ENCODE results near the gene IFNL1.

Gene IFNL1

DNA sequence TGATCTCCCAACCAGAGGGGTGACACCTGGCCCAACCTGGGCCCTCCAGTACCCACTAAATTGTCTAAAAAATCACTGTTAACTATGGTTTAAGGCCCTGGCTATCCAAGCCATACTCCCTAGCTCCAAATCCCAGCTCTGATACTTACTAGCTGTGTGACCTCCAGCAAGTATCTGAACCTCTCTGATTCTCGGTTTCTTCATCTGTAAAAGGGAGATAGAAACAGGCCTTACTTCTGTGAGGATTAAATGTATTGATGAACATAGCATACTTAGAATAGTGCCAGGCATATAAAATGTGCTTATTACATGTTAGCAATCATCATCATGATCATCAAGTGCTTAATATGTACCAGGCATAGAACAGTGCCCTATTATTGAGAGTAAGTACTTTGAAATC lies 19.7 kb downstream of the IFNL1 start (continued):
- TF ChIP-seq, protein P1, sequence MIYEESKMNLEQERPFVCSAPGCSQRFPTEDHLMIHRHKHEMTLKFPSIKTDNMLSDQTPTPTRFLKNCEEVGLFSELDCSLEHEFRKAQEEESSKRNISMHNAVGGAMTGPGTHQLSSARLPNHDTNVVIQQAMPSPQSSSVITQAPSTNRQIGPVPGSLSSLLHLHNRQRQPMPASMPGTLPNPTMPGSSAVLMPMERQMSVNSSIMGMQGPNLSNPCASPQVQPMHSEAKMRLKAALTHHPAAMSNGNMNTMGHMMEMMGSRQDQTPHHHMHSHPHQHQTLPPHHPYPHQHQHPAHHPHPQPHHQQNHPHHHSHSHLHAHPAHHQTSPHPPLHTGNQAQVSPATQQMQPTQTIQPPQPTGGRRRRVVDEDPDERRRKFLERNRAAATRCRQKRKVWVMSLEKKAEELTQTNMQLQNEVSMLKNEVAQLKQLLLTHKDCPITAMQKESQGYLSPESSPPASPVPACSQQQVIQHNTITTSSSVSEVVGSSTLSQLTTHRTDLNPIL (CRISPR knock-in tag; IDR thresholded peaks at IDR 0.05; ENCODE audit: low read depth), result no peak
- no peak for TF ChIP-seq ISL1 (CRISPR knock-in tag; IDR thresholded peaks at IDR 0.05)
- TF ChIP-seq ZNF565 (CRISPR knock-in tag; conservative IDR thresholded peaks at IDR 0.05; ENCODE audit: low read depth), result no peak
- no peak for TF ChIP-seq ZNF70 (CRISPR knock-in tag; IDR thresholded peaks at IDR 0.05)
- TF ChIP-seq BACH2 (CRISPR knock-in tag; IDR thresholded peaks at IDR 0.05; ENCODE audit: borderline replicate concordance), result no peak
- no peak for TF ChIP-seq ESRRG (CRISPR knock-in tag; IDR thresholded peaks at IDR 0.05)

DNA sequence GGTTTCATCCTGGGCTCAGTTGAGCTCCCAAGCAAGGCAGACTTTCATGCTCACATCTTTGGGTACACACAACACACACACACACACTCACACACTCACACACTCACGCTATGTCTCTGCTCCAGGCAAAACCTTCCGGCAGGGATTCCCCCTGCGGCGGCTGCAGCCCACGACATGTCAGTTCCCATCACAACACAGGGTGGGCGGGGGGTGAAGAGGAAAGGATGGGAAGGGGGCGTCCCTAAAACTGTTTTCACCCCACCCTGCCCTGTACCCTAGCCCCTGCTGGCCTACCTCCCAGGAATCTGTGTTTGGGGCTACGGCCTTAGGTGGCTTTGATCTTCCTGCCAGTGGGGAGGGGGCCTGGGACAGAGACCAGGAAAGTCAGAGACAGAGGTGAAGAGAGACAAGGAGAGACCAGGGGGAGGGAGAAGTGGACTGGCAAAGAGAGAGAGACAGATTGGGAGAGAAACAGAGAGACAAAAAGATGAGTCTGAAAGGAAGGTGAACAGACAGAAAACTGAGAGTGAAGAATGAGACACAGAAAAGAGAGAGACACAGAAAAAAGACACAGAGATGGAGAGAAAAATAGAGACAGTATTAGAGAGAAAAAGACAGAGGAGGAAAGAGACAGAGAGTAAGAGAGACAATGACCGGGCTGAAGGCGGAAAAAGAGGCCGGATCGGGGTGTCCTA lies 20.6 kb downstream of the IFNL1 start:
- no peak for ATAC-seq
- TF ChIP-seq, protein P2, sequence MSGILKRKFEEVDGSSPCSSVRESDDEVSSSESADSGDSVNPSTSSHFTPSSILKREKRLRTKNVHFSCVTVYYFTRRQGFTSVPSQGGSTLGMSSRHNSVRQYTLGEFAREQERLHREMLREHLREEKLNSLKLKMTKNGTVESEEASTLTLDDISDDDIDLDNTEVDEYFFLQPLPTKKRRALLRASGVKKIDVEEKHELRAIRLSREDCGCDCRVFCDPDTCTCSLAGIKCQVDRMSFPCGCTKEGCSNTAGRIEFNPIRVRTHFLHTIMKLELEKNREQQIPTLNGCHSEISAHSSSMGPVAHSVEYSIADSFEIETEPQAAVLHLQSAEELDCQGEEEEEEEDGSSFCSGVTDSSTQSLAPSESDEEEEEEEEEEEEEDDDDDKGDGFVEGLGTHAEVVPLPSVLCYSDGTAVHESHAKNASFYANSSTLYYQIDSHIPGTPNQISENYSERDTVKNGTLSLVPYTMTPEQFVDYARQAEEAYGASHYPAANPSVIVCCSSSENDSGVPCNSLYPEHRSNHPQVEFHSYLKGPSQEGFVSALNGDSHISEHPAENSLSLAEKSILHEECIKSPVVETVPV (CRISPR knock-in tag; IDR thresholded peaks at IDR 0.05), result no peak
- no peak for TF ChIP-seq BACH2 (CRISPR knock-in tag; IDR thresholded peaks at IDR 0.05; ENCODE audit: borderline replicate concordance)
- no peak for TF ChIP-seq ZNF565 (CRISPR knock-in tag; conservative IDR thresholded peaks at IDR 0.05; ENCODE audit: low read depth)

DNA sequence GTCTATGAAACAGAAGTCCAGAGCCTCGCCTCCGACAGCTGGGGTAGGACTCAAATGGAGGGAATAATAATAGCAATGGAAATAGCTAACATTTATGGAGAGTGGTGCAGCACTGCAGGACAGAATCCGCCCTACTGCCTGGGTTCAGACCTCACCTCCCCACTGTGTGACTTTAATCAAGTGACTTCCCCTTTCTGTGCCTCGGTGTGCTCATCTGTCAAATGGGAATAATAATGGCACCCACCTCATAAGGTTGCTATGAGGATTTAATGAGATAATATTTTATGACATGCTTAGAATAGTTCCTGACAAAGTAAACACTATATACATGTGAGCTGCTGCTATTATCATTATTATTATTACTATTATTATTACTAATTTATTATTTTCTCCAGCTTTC lies 21.3 kb downstream of the IFNL1 start:
- ATAC-seq, result no peak
- TF ChIP-seq OSR1 (CRISPR knock-in tag; IDR thresholded peaks at IDR 0.05) (no peak), BACH2 (CRISPR knock-in tag; IDR thresholded peaks at IDR 0.05; ENCODE audit: borderline replicate concordance) (no peak), RARB (CRISPR knock-in tag; IDR thresholded peaks at IDR 0.05) (no peak), TOX (CRISPR knock-in tag; IDR thresholded peaks at IDR 0.05; ENCODE audit: borderline replicate concordance) (no peak), ZNF565 (CRISPR knock-in tag; conservative IDR thresholded peaks at IDR 0.05; ENCODE audit: low read depth) (no peak)
- TF ChIP-seq, protein P3, sequence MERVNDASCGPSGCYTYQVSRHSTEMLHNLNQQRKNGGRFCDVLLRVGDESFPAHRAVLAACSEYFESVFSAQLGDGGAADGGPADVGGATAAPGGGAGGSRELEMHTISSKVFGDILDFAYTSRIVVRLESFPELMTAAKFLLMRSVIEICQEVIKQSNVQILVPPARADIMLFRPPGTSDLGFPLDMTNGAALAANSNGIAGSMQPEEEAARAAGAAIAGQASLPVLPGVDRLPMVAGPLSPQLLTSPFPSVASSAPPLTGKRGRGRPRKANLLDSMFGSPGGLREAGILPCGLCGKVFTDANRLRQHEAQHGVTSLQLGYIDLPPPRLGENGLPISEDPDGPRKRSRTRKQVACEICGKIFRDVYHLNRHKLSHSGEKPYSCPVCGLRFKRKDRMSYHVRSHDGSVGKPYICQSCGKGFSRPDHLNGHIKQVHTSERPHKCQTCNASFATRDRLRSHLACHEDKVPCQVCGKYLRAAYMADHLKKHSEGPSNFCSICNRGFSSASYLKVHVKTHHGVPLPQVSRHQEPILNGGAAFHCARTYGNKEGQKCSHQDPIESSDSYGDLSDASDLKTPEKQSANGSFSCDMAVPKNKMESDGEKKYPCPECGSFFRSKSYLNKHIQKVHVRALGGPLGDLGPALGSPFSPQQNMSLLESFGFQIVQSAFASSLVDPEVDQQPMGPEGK (CRISPR knock-in tag; IDR thresholded peaks at IDR 0.05; ENCODE audit: borderline replicate concordance), result no peak

DNA sequence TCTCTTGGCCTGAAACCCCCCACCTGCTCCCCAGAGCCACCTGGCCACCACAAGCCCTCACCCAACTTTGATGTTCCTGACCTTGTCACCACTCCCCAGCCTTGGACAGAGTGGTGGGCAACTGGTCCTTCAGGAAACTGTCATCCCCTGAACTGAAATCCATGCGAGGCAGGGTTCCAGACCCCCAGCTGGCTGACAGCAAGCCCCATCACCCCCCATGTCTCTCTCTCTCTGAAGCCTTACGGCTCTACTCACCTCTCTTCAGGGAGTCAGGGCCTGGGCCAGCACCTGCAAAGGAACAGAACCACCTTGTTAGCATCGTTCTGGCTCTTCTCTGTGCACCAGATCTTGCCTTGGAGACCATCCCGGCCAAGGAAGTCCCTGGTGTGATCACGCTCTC lies 21.9 kb downstream of the IFNL1 start:
- no peak for ATAC-seq
- TF ChIP-seq ARNTL (CRISPR knock-in tag; IDR thresholded peaks at IDR 0.05; ENCODE audit: borderline replicate concordance, low read depth) (no peak), ZFP3 (CRISPR knock-in tag; IDR thresholded peaks at IDR 0.05) (no peak), ZC3H10 (CRISPR knock-in tag; IDR thresholded peaks at IDR 0.05) (no peak), TOX (CRISPR knock-in tag; IDR thresholded peaks at IDR 0.05; ENCODE audit: borderline replicate concordance) (no peak), ZNF70 (CRISPR knock-in tag; IDR thresholded peaks at IDR 0.05) (no peak), ZNF8 (CRISPR knock-in tag; IDR thresholded peaks at IDR 0.05) (no peak), OSR1 (CRISPR knock-in tag; IDR thresholded peaks at IDR 0.05) (no peak), SNAI2 (CRISPR knock-in tag; IDR thresholded peaks at IDR 0.05) (no peak), BACH2 (CRISPR knock-in tag; IDR thresholded peaks at IDR 0.05; ENCODE audit: borderline replicate concordance) (no peak), ZFP30 (CRISPR knock-in tag; IDR thresholded peaks at IDR 0.05) (no peak), TCF4 (CRISPR knock-in tag; IDR thresholded peaks at IDR 0.05; ENCODE audit: borderline replicate concordance) (no peak)
- TF ChIP-seq, protein P4, sequence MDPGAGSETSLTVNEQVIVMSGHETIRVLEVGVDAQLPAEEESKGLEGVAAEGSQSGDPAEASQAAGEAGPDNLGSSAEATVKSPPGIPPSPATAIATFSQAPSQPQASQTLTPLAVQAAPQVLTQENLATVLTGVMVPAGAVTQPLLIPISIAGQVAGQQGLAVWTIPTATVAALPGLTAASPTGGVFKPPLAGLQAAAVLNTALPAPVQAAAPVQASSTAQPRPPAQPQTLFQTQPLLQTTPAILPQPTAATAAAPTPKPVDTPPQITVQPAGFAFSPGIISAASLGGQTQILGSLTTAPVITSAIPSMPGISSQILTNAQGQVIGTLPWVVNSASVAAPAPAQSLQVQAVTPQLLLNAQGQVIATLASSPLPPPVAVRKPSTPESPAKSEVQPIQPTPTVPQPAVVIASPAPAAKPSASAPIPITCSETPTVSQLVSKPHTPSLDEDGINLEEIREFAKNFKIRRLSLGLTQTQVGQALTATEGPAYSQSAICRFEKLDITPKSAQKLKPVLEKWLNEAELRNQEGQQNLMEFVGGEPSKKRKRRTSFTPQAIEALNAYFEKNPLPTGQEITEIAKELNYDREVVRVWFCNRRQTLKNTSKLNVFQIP (CRISPR knock-in tag; IDR thresholded peaks at IDR 0.05; ENCODE audit: borderline replicate concordance, low read depth), result no peak
- TF ChIP-seq, protein P1 (CRISPR knock-in tag; IDR thresholded peaks at IDR 0.05; ENCODE audit: low read depth), result no peak

All from SK-N-SH treated with all-trans-retinoic acid at 6 μM for 48 hours (cell line).